ENCODE data around the gene BTBD10.

DNA sequence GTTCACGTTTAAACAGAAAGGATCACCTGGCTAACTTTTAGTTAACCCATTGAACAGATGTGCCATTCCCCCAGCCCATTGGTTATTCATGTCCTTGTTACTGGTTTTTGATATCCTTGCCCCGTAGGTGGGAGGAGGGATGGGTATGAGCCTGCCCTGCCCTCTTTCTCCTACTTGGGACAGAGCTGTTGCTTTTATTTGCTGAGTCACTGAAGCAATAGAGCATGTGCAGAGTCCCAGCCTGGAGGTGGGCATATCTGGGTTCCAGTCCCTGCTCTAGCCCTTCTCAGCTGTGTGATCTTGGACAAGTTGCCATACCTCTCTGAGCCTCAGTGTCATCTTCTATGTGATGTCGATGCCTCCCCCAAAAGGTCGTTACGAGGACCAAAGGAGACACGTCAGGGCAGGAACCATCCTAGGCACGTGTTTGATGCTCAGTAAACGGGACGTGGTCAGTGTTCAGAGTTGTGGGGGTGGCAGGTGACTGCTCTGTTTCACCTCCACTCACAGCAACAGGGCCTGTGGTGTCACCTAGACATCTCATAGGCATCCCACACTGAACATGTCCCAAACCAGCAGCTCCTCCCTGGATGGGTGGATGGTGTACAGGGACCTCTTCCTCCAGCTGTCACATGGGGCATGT is 124.5 kb downstream of the BTBD10 start:
- TF ChIP-seq, protein P1, sequence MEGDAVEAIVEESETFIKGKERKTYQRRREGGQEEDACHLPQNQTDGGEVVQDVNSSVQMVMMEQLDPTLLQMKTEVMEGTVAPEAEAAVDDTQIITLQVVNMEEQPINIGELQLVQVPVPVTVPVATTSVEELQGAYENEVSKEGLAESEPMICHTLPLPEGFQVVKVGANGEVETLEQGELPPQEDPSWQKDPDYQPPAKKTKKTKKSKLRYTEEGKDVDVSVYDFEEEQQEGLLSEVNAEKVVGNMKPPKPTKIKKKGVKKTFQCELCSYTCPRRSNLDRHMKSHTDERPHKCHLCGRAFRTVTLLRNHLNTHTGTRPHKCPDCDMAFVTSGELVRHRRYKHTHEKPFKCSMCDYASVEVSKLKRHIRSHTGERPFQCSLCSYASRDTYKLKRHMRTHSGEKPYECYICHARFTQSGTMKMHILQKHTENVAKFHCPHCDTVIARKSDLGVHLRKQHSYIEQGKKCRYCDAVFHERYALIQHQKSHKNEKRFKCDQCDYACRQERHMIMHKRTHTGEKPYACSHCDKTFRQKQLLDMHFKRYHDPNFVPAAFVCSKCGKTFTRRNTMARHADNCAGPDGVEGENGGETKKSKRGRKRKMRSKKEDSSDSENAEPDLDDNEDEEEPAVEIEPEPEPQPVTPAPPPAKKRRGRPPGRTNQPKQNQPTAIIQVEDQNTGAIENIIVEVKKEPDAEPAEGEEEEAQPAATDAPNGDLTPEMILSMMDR (IDR thresholded peaks at IDR 0.05; ENCODE audit: low read depth, low read length, missing input control), result no peak
- no peak for TF ChIP-seq TAF1 (conservative IDR thresholded peaks at IDR 0.05)
- TF ChIP-seq RAD21 (IDR thresholded peaks at IDR 0.05), result no peak
